A549 (cell line): ENCODE measurements around the gene CDH5. TPM values are rescaled to one million over a fixed set of nuclear protein-coding genes. Genes with fewer than 3 reads are reported as not detected.
A peak's percentile ranks its signal among the peaks of the same experiment; 100 is the strongest.

ENCODE experiments used
- ATAC-seq, 2 experiments: fragments of 200-7000 bp in 1 of 2; fragments of >200 bp in 1 of 2; cut with Nextera tagmentation in 1 of 2; cut with Tn5 transposase in 1 of 2; 3 replicates each; pipeline versions ENCODE4 v1.8.0 to v1.9.1; 2018 to 2020; ENCODE audit warnings: mild to moderate bottlenecking in 1 of 2, moderate library complexity in 1 of 2
- CTCF ChIA-PET: fragments of 300-600 bp; sonication (Branson Sonifier 250); formaldehyde crosslinking; extraction: SDS; loops from one replicate; lab custom pipeline; 2021; ENCODE audit warnings: antibody characterized with exemption, inconsistent platforms; lab: Yijun Ruan, JAX
- POLR2A ChIA-PET: fragments of 350-600 bp; formaldehyde crosslinking; extraction: SDS; loops from one replicate; lab custom pipeline; 2021; ENCODE audit warnings: antibody characterized with exemption, inconsistent platforms; lab: Yijun Ruan, JAX
- DNase-seq, 2 experiments: peaks; one replicate each; pipeline versions ENCODE4 v3.0.0 to v3.0.0-alpha.2; 2011 to 2016; ENCODE audit warnings: low read depth in 1 of 2, low spot score in 1 of 2
- FAIRE-seq: peaks from 2 replicates; lab custom pipeline; 2011; peaks lifted over from hg19 to GRCh38; lab: Jason Lieb, UNC
- H3K27ac ChIP-seq, 2 experiments: fragments of >200 bp; sonication (Bioruptor Twin); formaldehyde crosslinking; 3 replicates each; pipeline ENCODE4 v1.5.1; 2016 to 2017
- H3K4me1 ChIP-seq: fragments of >200 bp; sonication (Bioruptor Twin); formaldehyde crosslinking; 3 replicates; pipeline ENCODE4 v1.6.1; 2016
- H3K4me2 ChIP-seq: fragments of >200 bp; sonication (Bioruptor Twin); formaldehyde crosslinking; 3 replicates; pipeline ENCODE4 v1.6.1; 2016
- H3K4me3 ChIP-seq: fragments of >200 bp; sonication (Bioruptor Twin); formaldehyde crosslinking; 3 replicates; pipeline ENCODE4 v1.5.1; 2016
- H3K9me3 ChIP-seq: fragments of >200 bp; sonication (Bioruptor Twin); formaldehyde crosslinking; 3 replicates; pipeline ENCODE4 v1.6.1; 2016
- BHLHE40 ChIP-seq: IDR thresholded peaks from 2 replicates; pipeline ENCODE4 v1.6.1; 2012; ENCODE audit warnings: low read depth, low read length, inconsistent platforms
- CBX2 ChIP-seq: fragments of 200-600 bp; sonication (generic); IDR thresholded peaks from 2 replicates; pipeline ENCODE4 v1.6.1; 2016; ENCODE audit warnings: low read depth, mild to moderate bottlenecking, borderline replicate concordance
- CHD2 ChIP-seq: fragments of 150-350 bp; IDR thresholded peaks from 2 replicates; pipeline ENCODE4 v1.6.1; 2014; ENCODE audit warnings: low read length; ENCODE audit not compliant: partially characterized antibody
- EHMT2 ChIP-seq: fragments of 200-600 bp; sonication (generic); IDR thresholded peaks from 2 replicates; pipeline ENCODE4 v1.6.1; 2016; ENCODE audit warnings: antibody characterized with exemption, low read depth, mild to moderate bottlenecking, moderate library complexity
- EP300 ChIP-seq, 2 experiments: fragments of >200 bp; sonication (Bioruptor Twin); formaldehyde crosslinking; IDR thresholded peaks; 2 replicates in 1 of 2; 3 replicates in 1 of 2; pipeline ENCODE4 v1.6.1; 2016 to 2017
- ESRRA ChIP-seq: fragments of 150-350 bp; IDR thresholded peaks from 2 replicates; pipeline ENCODE4 v1.6.1; 2014; ENCODE audit warnings: mild to moderate bottlenecking, low read length, borderline replicate concordance
- FOSL2 ChIP-seq, 2 experiments: fragments of 450-650 bp in 1 of 2; fragments of >200 bp in 1 of 2; sonication (Bioruptor Twin) in 1 of 2; formaldehyde crosslinking; IDR thresholded peaks; 2 replicates each; pipeline versions ENCODE4 v1.5.0 to v1.6.1; 2016 to 2020; ENCODE audit warnings: mild to moderate bottlenecking in 1 of 2, moderate library complexity in 1 of 2
- GATA3 ChIP-seq: IDR thresholded peaks from 2 replicates; pipeline ENCODE4 v1.6.1; 2012; ENCODE audit warnings: borderline replicate concordance
- HOXB13 ChIP-seq: fragments of 250-450 bp; sonication (Bioruptor Pico); IDR thresholded peaks from 2 replicates; pipeline ENCODE4 v1.5.0; 2020; ENCODE audit warnings: low read depth, mild to moderate bottlenecking, moderate library complexity
- JUNB ChIP-seq: fragments of >200 bp; sonication (Bioruptor Twin); formaldehyde crosslinking; IDR thresholded peaks from 2 replicates; pipeline ENCODE4 v1.6.1; 2016
- MAFK ChIP-seq: fragments of 450-650 bp; IDR thresholded peaks from 2 replicates; pipeline ENCODE4 v1.6.1; 2014; ENCODE audit not compliant: partially characterized antibody
- MYC ChIP-seq: IDR thresholded peaks from 2 replicates; pipeline ENCODE4 v1.6.1; 2012; ENCODE audit warnings: mild to moderate bottlenecking, inconsistent platforms, low read length, improper control_type of control experiment, borderline replicate concordance
- NPAS2 ChIP-seq: fragments of 250-450 bp; sonication (Bioruptor Pico); IDR thresholded peaks from 2 replicates; pipeline ENCODE4 v1.8.0; 2022; ENCODE audit warnings: mild to moderate bottlenecking, moderate library complexity, borderline replicate concordance
- NR3C1 ChIP-seq: fragments of >200 bp; sonication (Bioruptor Twin); formaldehyde crosslinking; IDR thresholded peaks from 3 replicates; pipeline ENCODE4 v1.6.1; 2017
- RAD21 ChIP-seq, 2 experiments: fragments of >200 bp in 1 of 2; sonication (Bioruptor Twin) in 1 of 2; formaldehyde crosslinking in 1 of 2; IDR thresholded peaks in 1 of 2; conservative IDR thresholded peaks in 1 of 2; 2 replicates in 1 of 2; 3 replicates in 1 of 2; pipeline ENCODE4 v1.6.1; 2012 to 2018; ENCODE audit warnings: inconsistent platforms in 1 of 2
- RFX5 ChIP-seq: fragments of 450-650 bp; IDR thresholded peaks from 2 replicates; pipeline ENCODE4 v1.7.1; 2014; ENCODE audit warnings: antibody characterized with exemption, mild to moderate bottlenecking, moderate library complexity
- SREBF2 ChIP-seq: fragments of 450-650 bp; IDR thresholded peaks from 2 replicates; pipeline ENCODE4 v1.6.1; 2014; ENCODE audit warnings: mild to moderate bottlenecking, moderate library complexity
- TP53 ChIP-seq: fragments of 250-450 bp; sonication (Bioruptor Pico); IDR thresholded peaks from 2 replicates; pipeline ENCODE4 v1.5.0; 2021; ENCODE audit warnings: mild to moderate bottlenecking, moderate library complexity
- ZNF302 ChIP-seq: fragments of 250-450 bp; sonication (Bioruptor Pico); IDR thresholded peaks from 2 replicates; pipeline ENCODE4 v1.9.0; 2021; ENCODE audit warnings: inconsistent platforms, mild to moderate bottlenecking, moderate library complexity
- WGBS: methylation state at CpG from one replicate; pipeline ENCODE4 v1.1.6; 2017; ENCODE audit errors: missing lambda C conversion rate; 5-methylcytosine and 5-hydroxymethylcytosine counted together
- polyA plus RNA-seq, 4 experiments: library from polyadenylated mRNA; depleted of rRNA in 3 of 4; stranded (reverse); fragments of >200 nt; fragmentation: RNase III in 1 of 4; extraction: RNeasy Plus Mini Kit Qiagen cat#74134 plus additional on column Dnase treatment in 1 of 4; gene quantifications; 2 replicates in 3 of 4; 3 replicates in 1 of 4; pipeline ENCODE4 v1.2.3, GENCODE V29; 2011 to 2017
- TF ChIP-seq, protein P1 (sequence below): fragments of >200 bp; sonication (Bioruptor Twin); formaldehyde crosslinking; IDR thresholded peaks from 3 replicates; pipeline ENCODE4 v1.6.1; 2016
- TF ChIP-seq, protein P2 (sequence below): fragments of >200 bp; sonication (Bioruptor Twin); formaldehyde crosslinking; IDR thresholded peaks from 3 replicates; pipeline ENCODE4 v1.5.1; 2016
- TF ChIP-seq, protein P3 (sequence below): fragments of 150-350 bp; IDR thresholded peaks from 2 replicates; pipeline ENCODE4 v1.6.1; 2014; ENCODE audit warnings: low read depth, mild to moderate bottlenecking, low read length

Gene CDH5
- polyA plus RNA-seq, 2 of the 4 experiments (the other 2 are of a cell fraction) = 0.01 TPM; not detected in 1

DNA sequence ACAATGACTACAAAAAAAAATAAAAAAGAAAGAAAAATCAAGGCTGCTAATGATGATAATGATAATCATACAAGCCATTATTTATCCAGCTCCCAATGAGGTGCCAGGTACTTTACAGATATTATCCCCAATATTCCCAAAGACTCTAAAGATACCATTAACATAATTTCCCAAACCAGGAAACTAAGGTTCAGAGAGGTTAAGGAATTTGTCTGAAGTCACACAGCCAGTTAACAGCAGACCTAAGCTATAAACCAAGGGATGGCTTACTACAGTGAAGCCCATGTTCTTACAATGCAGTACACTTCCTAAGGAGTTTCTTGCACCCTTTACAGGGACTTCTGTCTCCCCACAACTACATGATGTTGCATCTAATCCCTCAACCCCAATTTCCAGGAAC is 45.7 kb upstream of the CDH5 start:
- H3K9me3 ChIP-seq = no peaks in the 10 kb centered on the region
- ChIA-PET CTCF (interaction anchor here (0.8 to 4.5 kb wide), 5 partner anchors 9 to 76 kb away, joined by 3 to 24 read pairs (median 4); no protein-coding TSS in a partner anchor), POLR2A (no interaction called here)
- H3K4me3 ChIP-seq = no peak overlapping the region
- no peak overlapping the region for H3K4me2 ChIP-seq
- TF ChIP-seq CBX2 = no peak
- TF ChIP-seq, protein P1, sequence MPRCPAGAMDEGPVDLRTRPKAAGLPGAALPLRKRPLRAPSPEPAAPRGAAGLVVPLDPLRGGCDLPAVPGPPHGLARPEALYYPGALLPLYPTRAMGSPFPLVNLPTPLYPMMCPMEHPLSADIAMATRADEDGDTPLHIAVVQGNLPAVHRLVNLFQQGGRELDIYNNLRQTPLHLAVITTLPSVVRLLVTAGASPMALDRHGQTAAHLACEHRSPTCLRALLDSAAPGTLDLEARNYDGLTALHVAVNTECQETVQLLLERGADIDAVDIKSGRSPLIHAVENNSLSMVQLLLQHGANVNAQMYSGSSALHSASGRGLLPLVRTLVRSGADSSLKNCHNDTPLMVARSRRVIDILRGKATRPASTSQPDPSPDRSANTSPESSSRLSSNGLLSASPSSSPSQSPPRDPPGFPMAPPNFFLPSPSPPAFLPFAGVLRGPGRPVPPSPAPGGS = no peak
- no peak overlapping the region for H3K27ac ChIP-seq
- ATAC-seq = no peak
- no peak for FAIRE-seq
- no peak for DNase-seq
- no peaks in the 10 kb centered on the region for H3K4me1 ChIP-seq

DNA sequence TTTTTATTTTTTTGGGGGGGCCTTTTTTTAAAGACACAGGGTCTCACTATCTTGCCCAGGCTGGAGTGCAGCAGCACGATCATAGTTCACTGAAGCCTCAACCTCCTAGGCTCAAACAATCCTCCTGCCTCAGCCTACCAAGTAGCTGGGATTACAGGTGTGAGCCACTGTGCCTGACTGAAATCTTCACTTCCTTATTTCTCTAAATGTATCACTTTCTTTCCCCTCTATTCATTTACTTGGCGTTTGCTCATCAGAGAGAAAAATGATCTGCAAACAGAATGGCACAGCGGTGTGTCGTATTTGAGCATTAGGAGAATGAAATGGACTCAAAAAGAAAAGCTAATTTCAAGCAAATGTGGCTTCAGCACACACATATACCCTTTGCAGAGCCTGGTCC is 44.3 kb upstream of the CDH5 start:
- no peak overlapping the region for H3K4me2 ChIP-seq
- no peak; a peak in 1 of 6 replicates for ATAC-seq
- FAIRE-seq = no peak

DNA sequence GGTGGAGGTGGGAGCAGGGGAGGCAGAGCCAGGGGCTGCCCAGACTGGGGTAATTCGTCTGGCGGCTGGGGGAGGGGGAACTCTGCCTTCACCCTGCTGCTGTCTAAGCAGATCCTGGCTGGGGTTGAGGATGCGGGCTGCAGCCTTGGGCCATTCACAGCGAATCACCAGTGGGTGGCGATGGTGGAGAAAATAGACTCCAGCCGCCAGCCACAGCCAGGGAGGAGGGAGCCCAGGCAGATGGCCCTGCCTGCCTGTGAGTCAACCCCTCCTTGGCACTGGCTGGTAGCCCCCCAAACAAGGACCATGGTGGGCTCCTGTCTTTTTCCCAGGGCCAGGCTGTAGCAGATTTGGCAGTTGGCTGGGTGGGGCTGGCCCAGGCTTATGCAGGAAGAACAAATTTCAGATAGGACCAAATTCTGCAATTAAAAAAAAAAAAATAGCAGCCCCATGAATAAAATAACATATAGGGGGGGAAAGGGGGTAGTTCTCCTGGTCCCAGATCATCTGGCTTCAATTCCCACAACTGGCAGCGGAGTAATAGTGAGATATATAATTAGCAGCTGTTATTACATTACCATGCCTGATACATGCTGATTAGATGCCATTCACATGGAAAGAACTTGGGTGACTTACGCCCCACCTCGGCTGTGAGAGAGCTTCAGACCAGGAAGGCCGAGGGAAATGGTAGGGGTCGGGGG is 41.5 kb upstream of the CDH5 start:
- Histone ChIP-seq H3K4me2 (no peak overlapping the region), H3K4me3 (no peak overlapping the region), H3K4me1 (no peaks in the 10 kb centered on the region), H3K9me3 (no peaks in the 10 kb centered on the region), H3K27ac (no peak overlapping the region)
- TF ChIP-seq MYC = no peak
- peak in 1 of 2 experiments; percentile 36; a peak in 1 of 5 replicates for TF ChIP-seq RAD21 (conservative IDR thresholded peaks at IDR 0.05 in 1 of 2, IDR thresholded peaks at IDR 0.05 in 1 of 2)
- TF ChIP-seq CBX2 = no peak
- TF ChIP-seq, protein P2, sequence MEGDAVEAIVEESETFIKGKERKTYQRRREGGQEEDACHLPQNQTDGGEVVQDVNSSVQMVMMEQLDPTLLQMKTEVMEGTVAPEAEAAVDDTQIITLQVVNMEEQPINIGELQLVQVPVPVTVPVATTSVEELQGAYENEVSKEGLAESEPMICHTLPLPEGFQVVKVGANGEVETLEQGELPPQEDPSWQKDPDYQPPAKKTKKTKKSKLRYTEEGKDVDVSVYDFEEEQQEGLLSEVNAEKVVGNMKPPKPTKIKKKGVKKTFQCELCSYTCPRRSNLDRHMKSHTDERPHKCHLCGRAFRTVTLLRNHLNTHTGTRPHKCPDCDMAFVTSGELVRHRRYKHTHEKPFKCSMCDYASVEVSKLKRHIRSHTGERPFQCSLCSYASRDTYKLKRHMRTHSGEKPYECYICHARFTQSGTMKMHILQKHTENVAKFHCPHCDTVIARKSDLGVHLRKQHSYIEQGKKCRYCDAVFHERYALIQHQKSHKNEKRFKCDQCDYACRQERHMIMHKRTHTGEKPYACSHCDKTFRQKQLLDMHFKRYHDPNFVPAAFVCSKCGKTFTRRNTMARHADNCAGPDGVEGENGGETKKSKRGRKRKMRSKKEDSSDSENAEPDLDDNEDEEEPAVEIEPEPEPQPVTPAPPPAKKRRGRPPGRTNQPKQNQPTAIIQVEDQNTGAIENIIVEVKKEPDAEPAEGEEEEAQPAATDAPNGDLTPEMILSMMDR = peak; percentile 14; the same call in 1 of the 3 replicates
- POLR2A ChIA-PET = no interaction called here
- CTCF ChIA-PET = interaction anchor here (0.7 to 1.5 kb wide), 5 partner anchors 11 to 49 kb away, joined by 3 to 6 read pairs (median 3); no protein-coding TSS in a partner anchor
- peak; percentile 68 to 93 for ATAC-seq
- DNase-seq = peak; percentile 48 to 64
- FAIRE-seq = no peak
- WGBS = 19% methylated on average over 10 of the region's 11 CpGs

More for the DNA sequence above, 44.3 kb upstream of the CDH5 start:
- Histone ChIP-seq H3K9me3 (no peaks in the 10 kb centered on the region), H3K4me1 (no peaks in the 10 kb centered on the region), H3K4me3 (no peak overlapping the region), H3K27ac (no peak overlapping the region)
- CTCF ChIA-PET = interaction anchor here (2.0 to 4.5 kb wide), 2 partner anchors 20 to 22 kb away, joined by 7 to 24 read pairs; no protein-coding TSS in a partner anchor
- WGBS = 6% methylated on average over 4 of the region's 4 CpGs
- no peak for DNase-seq
- POLR2A ChIA-PET = no interaction called here
- TF ChIP-seq EP300 (IDR thresholded peaks at IDR 0.05) (no peak), EHMT2 (no peak)

DNA sequence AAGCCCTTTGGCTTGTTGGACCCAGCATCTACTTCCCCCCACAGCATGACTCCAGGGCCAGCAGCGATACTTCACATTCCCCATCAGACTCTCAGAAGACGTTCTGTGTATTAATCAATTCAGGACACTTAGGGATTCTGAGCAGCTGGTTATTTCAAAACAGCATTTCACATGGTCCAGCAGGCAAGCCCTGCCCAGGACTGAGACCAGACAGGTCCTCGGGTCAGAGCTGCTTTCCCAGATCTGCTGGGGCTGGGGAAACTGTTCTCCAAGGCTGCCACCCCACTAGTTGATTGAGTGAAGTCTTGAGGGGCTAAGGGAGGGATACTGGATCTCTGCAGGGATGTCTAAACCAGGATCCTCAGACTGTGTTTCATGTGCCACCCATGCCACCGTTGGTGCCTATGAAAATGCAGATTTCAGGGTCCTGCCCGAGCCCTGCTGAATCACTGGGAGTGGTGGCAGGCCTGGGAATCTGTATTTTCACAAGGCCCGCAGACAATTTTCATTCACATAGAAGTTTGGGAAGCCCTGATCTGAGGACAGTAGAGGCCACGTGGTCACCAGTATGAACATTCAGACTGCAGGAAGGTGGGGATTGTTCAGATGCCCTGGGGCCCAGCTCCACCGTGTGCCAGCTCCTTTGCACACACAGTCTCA is 40.6 kb upstream of the CDH5 start:
- ChIA-PET CTCF (interaction anchor here (0.7 to 2.5 kb wide), 8 partner anchors 9 to 332 kb away, joined by 3 to 16 read pairs (median 4); no protein-coding TSS in a partner anchor), POLR2A (no interaction called here)
- Histone ChIP-seq H3K27ac (no peak overlapping the region), H3K4me1 (no peaks in the 10 kb centered on the region), H3K4me3 (no peak overlapping the region), H3K9me3 (no peaks in the 10 kb centered on the region), H3K4me2 (no peak overlapping the region)
- no peak for ATAC-seq
- no peak for DNase-seq
- WGBS = 53% methylated on average over 8 of the region's 8 CpGs
- FAIRE-seq = no peak
- TF ChIP-seq JUNB (no peak), SREBF2 (no peak), TP53 (CRISPR knock-in tag) (no peak), NPAS2 (CRISPR knock-in tag) (no peak), ESRRA (no peak), GATA3 (no peak), NR3C1 (no peak), MAFK (no peak), BHLHE40 (no peak), FOSL2 (IDR thresholded peaks at IDR 0.05) (no peak), FOSL2 (CRISPR knock-in tag; IDR thresholded peaks at IDR 0.05) (no peak), ZNF302 (CRISPR knock-in tag) (no peak), RFX5 (no peak), HOXB13 (CRISPR knock-in tag) (no peak), CHD2 (no peak)
- TF ChIP-seq, protein P3, sequence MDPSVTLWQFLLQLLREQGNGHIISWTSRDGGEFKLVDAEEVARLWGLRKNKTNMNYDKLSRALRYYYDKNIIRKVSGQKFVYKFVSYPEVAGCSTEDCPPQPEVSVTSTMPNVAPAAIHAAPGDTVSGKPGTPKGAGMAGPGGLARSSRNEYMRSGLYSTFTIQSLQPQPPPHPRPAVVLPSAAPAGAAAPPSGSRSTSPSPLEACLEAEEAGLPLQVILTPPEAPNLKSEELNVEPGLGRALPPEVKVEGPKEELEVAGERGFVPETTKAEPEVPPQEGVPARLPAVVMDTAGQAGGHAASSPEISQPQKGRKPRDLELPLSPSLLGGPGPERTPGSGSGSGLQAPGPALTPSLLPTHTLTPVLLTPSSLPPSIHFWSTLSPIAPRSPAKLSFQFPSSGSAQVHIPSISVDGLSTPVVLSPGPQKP = no peak
- TF ChIP-seq, protein P1 = no peak
